ENCODE measurements around the gene WAC. TPM values are rescaled to one million over a fixed set of nuclear protein-coding genes. Genes with fewer than 3 reads are reported as not detected.

Gene WAC
- total RNA-seq, 4 donors from 2014 or later, result 66.6 to 102 (median 78.9) TPM

GRCh38 chr10:28581916-28582315, 49.0 kb downstream of the WAC start:
- TF ChIP-seq POLR2A (IDR thresholded peaks at IDR 0.05) (no peak), POLR2AphosphoS5 (IDR thresholded peaks at IDR 0.05) (no peak), EP300 (IDR thresholded peaks at IDR 0.05; ENCODE audit: low read depth) (no peak), CTCF (IDR thresholded peaks at IDR 0.05) (no peak)
- no peaks in the 10 kb centered on the region for H3K9me3 ChIP-seq
- no peak overlapping the region for H3K4me3 ChIP-seq
- WGBS, 2 donors (ENCODE audit: low coverage in 1 of 2), result 87 to 88% methylated on average over 2 of the region's 2 CpGs
- H3K36me3 ChIP-seq, result peaks cover 0 to 13% (median 5%) of the 10 kb centered on the region in 4 donors
- intact Hi-C loops (cut with DNase I; ENCODE audit: low total_unique reads), result no loop called here
- peaks cover 8 to 50% (median 15%) of the 10 kb centered on the region in 4 donors for H3K4me1 ChIP-seq
- no peaks in the 10 kb centered on the region for H3K27me3 ChIP-seq
- H3K27ac ChIP-seq, result no peak overlapping the region
- in situ Hi-C loops (cut with MboI; ENCODE audit: low pct_ligation_motif_present in 1 of 4, low pct_unique_long_range_greater_than_20kb in 1 of 4, low sequenced_read_pairs in 3 of 4), result loop anchor here in 1 of 4 donors (25.0 kb wide), 1 partner anchor 145 kb away; no protein-coding TSS in a partner anchor
- no peak for DNase-seq

GRCh38 chr10:28585076-28585475, 52.2 kb downstream of the WAC start:
- H3K27me3 ChIP-seq, result no peaks in the 10 kb centered on the region
- no peaks in the 10 kb centered on the region for H3K9me3 ChIP-seq
- intact Hi-C loops (cut with DNase I; ENCODE audit: low total_unique reads) (no loop called here), in situ Hi-C loops (cut with MboI; ENCODE audit: low pct_ligation_motif_present in 1 of 4, low pct_unique_long_range_greater_than_20kb in 1 of 4, low sequenced_read_pairs in 3 of 4) (loop anchor here in 1 of 4 donors (25.0 kb wide), 1 partner anchor 148 kb away; no protein-coding TSS in a partner anchor)
- no peak overlapping the region for H3K27ac ChIP-seq
- TF ChIP-seq POLR2A (IDR thresholded peaks at IDR 0.05) (no peak), EP300 (IDR thresholded peaks at IDR 0.05; ENCODE audit: low read depth) (no peak), POLR2AphosphoS5 (IDR thresholded peaks at IDR 0.05) (no peak), CTCF (IDR thresholded peaks at IDR 0.05) (no peak)
- peaks cover 6 to 52% (median 18%) of the 10 kb centered on the region in 4 donors for H3K4me1 ChIP-seq
- 73 to 86% methylated on average over 3 to 6 of the region's 6 CpGs for WGBS, 2 donors (ENCODE audit: low coverage in 1 of 2)
- no peak for DNase-seq
- H3K36me3 ChIP-seq, result peaks cover 0 to 20% (median 9%) of the 10 kb centered on the region in 4 donors
- no peak overlapping the region for H3K4me3 ChIP-seq

- Histone ChIP-seq H3K4me1 (peaks cover 6 to 43% (median 18%) of the 10 kb centered on the region in 4 donors), H3K9me3 (no peaks in the 10 kb centered on the region), H3K27me3 (no peaks in the 10 kb centered on the region), H3K4me3 (no peak overlapping the region), H3K27ac (no peak overlapping the region), H3K36me3 (peaks cover 0 to 31% (median 14%) of the 10 kb centered on the region in 4 donors)
- intact Hi-C loops (cut with DNase I; ENCODE audit: low total_unique reads) (no loop called here), in situ Hi-C loops (cut with MboI; ENCODE audit: low pct_ligation_motif_present in 1 of 4, low pct_unique_long_range_greater_than_20kb in 1 of 4, low sequenced_read_pairs in 3 of 4) (loop anchor here in 1 of 4 donors (25.0 kb wide), 1 partner anchor 149 kb away; no protein-coding TSS in a partner anchor)
- TF ChIP-seq POLR2A (IDR thresholded peaks at IDR 0.05), result no peak
- TF ChIP-seq CTCF (IDR thresholded peaks at IDR 0.05), result no peak
- TF ChIP-seq EP300 (IDR thresholded peaks at IDR 0.05; ENCODE audit: low read depth), result no peak
- no peak for TF ChIP-seq POLR2AphosphoS5 (IDR thresholded peaks at IDR 0.05)
- 87 to 88% methylated on average over 4 of the region's 4 CpGs for WGBS, 2 donors (ENCODE audit: low coverage in 1 of 2)
- no peak for DNase-seq
These were observed 53.3 kb downstream of the WAC start for GRCh38 chr10:28586176-28586575.

- in situ Hi-C loops (cut with MboI; ENCODE audit: low pct_ligation_motif_present in 1 of 4, low pct_unique_long_range_greater_than_20kb in 1 of 4, low sequenced_read_pairs in 3 of 4) (loop anchor here in 1 of 4 donors (25.0 kb wide), 1 partner anchor 150 kb away; no protein-coding TSS in a partner anchor), intact Hi-C loops (cut with DNase I; ENCODE audit: low total_unique reads) (no loop called here)
- WGBS, 2 donors (ENCODE audit: low coverage in 1 of 2), result 40 to 46% methylated on average over 5 of the region's 5 CpGs
- Histone ChIP-seq H3K4me1 (peaks cover 6 to 40% (median 18%) of the 10 kb centered on the region in 4 donors), H3K4me3 (no peak overlapping the region), H3K27me3 (no peaks in the 10 kb centered on the region), H3K27ac (peak overlapping the region; percentile 26 to 35 (median 28)), H3K9me3 (no peaks in the 10 kb centered on the region), H3K36me3 (peaks cover 0 to 44% (median 19%) of the 10 kb centered on the region in 4 donors)
- DNase-seq, result no peak
- no peak for TF ChIP-seq POLR2A (IDR thresholded peaks at IDR 0.05)
- no peak for TF ChIP-seq CTCF (IDR thresholded peaks at IDR 0.05)
- no peak for TF ChIP-seq POLR2AphosphoS5 (IDR thresholded peaks at IDR 0.05)
- TF ChIP-seq EP300 (IDR thresholded peaks at IDR 0.05; ENCODE audit: low read depth), result no peak
These were observed 54.5 kb downstream of the WAC start for GRCh38 chr10:28587270-28587969.

All from transverse colon (tissue), 4 donors.